Parathyroid adenoma (tissue), 2 donors: ENCODE data around the gene MS4A15.

Experiments used
- H2AFZ ChIP-seq: fragments of 300-600 bp; sonication (generic); one replicate; pipeline ENCODE4 v1.7.0; 2017; ENCODE audit warnings: antibody characterized with exemption, mild to moderate bottlenecking
- H3K27ac ChIP-seq: fragments of 300-600 bp; sonication (generic); one replicate; pipeline ENCODE4 v1.7.0; 2017
- H3K27me3 ChIP-seq: fragments of 300-600 bp; sonication (generic); one replicate; pipeline ENCODE4 v1.7.0; 2017; ENCODE audit warnings: low read length; ENCODE audit not compliant: control insufficient read depth, insufficient read depth
- H3K36me3 ChIP-seq: fragments of 300-600 bp; sonication (generic); one replicate; pipeline ENCODE4 v1.7.0; 2017; ENCODE audit warnings: low read length; ENCODE audit not compliant: control insufficient read depth, insufficient read depth
- H3K4me1 ChIP-seq: fragments of 300-600 bp; sonication (generic); one replicate; pipeline ENCODE4 v1.7.0; 2017; ENCODE audit warnings: control low read depth
- H3K4me2 ChIP-seq: fragments of 300-600 bp; sonication (generic); one replicate; pipeline ENCODE4 v1.7.0; 2017; ENCODE audit warnings: low read length
- H3K4me3 ChIP-seq: fragments of 300-600 bp; sonication (generic); one replicate; pipeline ENCODE4 v1.7.0; 2017; ENCODE audit warnings: low read depth, low read length
- H3K79me2 ChIP-seq: fragments of 300-600 bp; sonication (generic); one replicate; pipeline ENCODE4 v1.7.0; 2017; ENCODE audit warnings: control low read depth
- H3K9ac ChIP-seq: fragments of 300-600 bp; sonication (generic); one replicate; pipeline ENCODE4 v1.7.0; 2017; ENCODE audit warnings: mild to moderate bottlenecking
- H3K9me3 ChIP-seq: fragments of 300-600 bp; sonication (generic); one replicate; pipeline ENCODE4 v1.7.0; 2017; ENCODE audit warnings: low read length; ENCODE audit not compliant: control insufficient read depth
- TF ChIP-seq, protein P1 (sequence below): fragments of 300-600 bp; sonication (generic); IDR thresholded peaks from one replicate; pipeline ENCODE4 v1.7.0; 2017; ENCODE audit warnings: antibody characterized with exemption, mild to moderate bottlenecking
- donor health status: primary hyperparathyroidism.

Gene MS4A15

DNA sequence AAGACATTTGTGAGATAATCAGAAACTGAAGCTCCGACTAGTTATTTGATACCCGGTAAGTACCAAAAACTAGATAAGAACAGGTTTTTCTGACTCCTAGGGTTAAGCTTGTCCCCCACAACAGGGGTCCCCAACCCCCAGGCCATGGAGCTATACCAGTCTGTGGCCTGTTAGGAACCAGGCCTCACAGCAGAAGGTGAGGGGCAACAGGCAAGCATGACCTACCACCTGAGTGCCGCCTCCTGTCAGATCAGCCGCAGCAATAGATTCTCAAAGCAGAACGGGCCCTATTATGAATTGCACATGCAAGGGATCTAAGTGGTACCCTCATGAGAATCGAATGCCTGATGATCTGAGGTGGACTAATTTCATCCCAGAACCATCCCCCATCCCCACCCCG is 27.2 kb downstream of the MS4A15 start:
- no peak overlapping the region for H3K4me3 ChIP-seq
- no peak overlapping the region for H3K4me2 ChIP-seq
- no peak overlapping the region for H3K27ac ChIP-seq
- no peak overlapping the region for H3K9ac ChIP-seq
- no peaks in the 10 kb centered on the region for H3K36me3 ChIP-seq
- no peaks in the 10 kb centered on the region for H3K27me3 ChIP-seq
- no peaks in the 10 kb centered on the region for H3K4me1 ChIP-seq
- no peaks in the 10 kb centered on the region for H3K9me3 ChIP-seq
- no peak overlapping the region for H2AFZ ChIP-seq
- no peaks in the 10 kb centered on the region for H3K79me2 ChIP-seq
- TF ChIP-seq, protein P1, sequence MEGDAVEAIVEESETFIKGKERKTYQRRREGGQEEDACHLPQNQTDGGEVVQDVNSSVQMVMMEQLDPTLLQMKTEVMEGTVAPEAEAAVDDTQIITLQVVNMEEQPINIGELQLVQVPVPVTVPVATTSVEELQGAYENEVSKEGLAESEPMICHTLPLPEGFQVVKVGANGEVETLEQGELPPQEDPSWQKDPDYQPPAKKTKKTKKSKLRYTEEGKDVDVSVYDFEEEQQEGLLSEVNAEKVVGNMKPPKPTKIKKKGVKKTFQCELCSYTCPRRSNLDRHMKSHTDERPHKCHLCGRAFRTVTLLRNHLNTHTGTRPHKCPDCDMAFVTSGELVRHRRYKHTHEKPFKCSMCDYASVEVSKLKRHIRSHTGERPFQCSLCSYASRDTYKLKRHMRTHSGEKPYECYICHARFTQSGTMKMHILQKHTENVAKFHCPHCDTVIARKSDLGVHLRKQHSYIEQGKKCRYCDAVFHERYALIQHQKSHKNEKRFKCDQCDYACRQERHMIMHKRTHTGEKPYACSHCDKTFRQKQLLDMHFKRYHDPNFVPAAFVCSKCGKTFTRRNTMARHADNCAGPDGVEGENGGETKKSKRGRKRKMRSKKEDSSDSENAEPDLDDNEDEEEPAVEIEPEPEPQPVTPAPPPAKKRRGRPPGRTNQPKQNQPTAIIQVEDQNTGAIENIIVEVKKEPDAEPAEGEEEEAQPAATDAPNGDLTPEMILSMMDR: no peak

DNA sequence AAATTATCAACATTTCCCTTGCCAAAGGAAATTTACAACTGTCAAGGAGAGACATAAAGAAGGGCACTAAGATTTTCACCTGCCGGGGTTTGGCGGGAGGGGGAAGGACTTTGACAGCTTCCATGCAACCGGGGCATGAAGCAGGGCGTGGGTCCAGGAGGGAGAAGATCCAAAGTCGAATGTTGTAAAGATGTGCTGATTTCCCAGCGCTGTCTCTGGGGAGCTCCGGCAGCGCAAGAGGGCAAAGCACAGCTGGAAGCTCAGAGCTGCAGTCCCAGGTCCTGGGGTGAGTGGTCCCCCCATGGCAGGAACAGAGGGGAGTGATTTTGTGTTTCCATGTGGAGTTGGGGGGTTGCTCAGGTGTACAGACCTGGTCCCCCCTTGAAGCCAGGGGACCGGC is 28.5 kb downstream of the MS4A15 start, which contains the start of gene MS4A10:
Gene MS4A10 (plus strand): TSS at position 198 of the 400 bp plus-strand sequence. CDS start 5,003 bp downstream, outside the sequence.
- no peaks in the 10 kb centered on the region for H3K4me1 ChIP-seq
- TF ChIP-seq, protein P1: no peak
- no peak within 1 kb of the TSS for H3K4me3 ChIP-seq
- no peak within 1 kb of the TSS for H2AFZ ChIP-seq
- H3K4me2 ChIP-seq: no peak within 1 kb of the TSS
- no peaks in the 10 kb centered on the region for H3K79me2 ChIP-seq
- no peak within 1 kb of the TSS for H3K9ac ChIP-seq
- H3K9me3 ChIP-seq: no peaks in the 10 kb centered on the region
- H3K27ac ChIP-seq: no peak within 1 kb of the TSS
- no peaks in the 10 kb centered on the region for H3K36me3 ChIP-seq
- H3K27me3 ChIP-seq: no peaks in the 10 kb centered on the region

DNA sequence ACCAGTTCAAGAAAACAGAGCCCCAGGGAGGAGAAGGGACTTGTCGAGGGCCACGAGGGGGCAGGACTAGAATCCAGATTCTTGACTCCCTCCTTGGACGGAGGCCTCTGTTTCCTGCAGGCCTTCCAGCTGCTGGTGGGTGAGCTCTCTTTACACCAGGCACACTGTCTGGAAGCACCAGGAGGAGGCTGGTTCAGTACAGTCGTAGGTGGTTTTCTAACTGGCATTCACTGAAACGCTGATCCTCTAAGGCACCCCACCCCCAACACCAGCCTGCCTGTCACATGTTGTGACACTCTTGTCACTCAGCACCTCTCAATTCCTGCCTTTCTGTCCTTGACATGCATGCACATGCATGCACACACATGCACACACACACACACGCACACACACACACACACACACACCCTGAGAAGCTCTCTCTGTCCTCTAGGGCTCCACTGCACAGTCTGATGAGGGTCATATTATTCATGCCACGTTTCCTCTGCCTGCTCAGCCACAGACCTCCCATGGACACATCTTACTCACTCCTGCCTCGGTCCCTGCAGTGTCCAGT is 29.2 kb downstream of the MS4A15 start:
- no peak overlapping the region for H2AFZ ChIP-seq
- no peak overlapping the region for H3K4me2 ChIP-seq

DNA sequence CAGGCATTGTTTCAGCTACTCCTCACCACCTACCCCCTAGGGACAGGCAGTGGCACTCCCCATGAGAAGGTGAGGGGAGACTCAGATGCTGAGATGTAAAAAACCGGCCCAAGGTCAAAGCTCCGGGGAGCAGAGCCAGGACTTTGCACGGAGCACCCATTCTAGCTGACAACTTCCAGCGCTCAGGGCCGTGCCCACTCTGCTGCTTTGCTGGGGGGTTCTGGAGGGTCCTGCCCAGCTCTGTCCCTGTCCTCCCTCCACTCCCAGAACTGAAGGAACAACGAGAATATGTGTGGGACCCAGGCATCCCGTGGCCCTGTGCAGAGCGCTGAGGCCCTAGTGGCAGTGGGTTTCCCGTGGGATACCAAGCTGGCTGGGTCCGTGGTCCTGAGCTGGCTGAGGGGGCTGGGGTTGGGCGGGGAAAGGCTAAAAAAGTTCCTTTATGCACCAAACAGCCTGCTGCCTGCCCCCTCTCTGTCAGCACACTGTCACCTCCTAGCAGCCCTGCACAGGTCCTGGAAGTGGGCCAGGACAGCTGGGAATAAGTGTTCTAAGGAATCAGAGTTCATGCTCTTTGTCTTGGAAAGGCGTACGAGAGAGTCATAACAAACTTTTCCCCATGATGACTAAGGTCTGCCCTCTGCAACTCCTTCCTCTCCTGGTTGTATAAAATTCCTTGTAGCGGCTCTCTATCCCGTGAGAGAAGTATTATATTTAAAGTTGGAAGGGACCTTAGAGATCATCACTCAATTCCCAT is 30.3 kb downstream of the MS4A15 start:
- no peaks in the 10 kb centered on the region for H3K4me1 ChIP-seq
- H3K27ac ChIP-seq: no peak overlapping the region
- no peaks in the 10 kb centered on the region for H3K36me3 ChIP-seq
- no peak overlapping the region for H2AFZ ChIP-seq
- no peaks in the 10 kb centered on the region for H3K27me3 ChIP-seq
- no peak overlapping the region for H3K4me3 ChIP-seq
- H3K9ac ChIP-seq: no peak overlapping the region
- H3K79me2 ChIP-seq: no peaks in the 10 kb centered on the region
- H3K9me3 ChIP-seq: no peaks in the 10 kb centered on the region
- TF ChIP-seq, protein P1: no peak
- no peak overlapping the region for H3K4me2 ChIP-seq

More for the DNA sequence above, 29.2 kb downstream of the MS4A15 start:
- Histone ChIP-seq H3K9me3 (no peaks in the 10 kb centered on the region), H3K4me1 (no peaks in the 10 kb centered on the region), H3K36me3 (no peaks in the 10 kb centered on the region), H3K4me3 (no peak overlapping the region), H3K27me3 (no peaks in the 10 kb centered on the region), H3K79me2 (no peaks in the 10 kb centered on the region), H3K27ac (no peak overlapping the region), H3K9ac (no peak overlapping the region)
- TF ChIP-seq, protein P1: no peak
